ENCODE data around the gene PIK3C3. TPM values are rescaled to one million over a fixed set of nuclear protein-coding genes. Genes with fewer than 3 reads are reported as not detected.
"Not testable (repeated sequence)": the region's sequence is repeated elsewhere in the genome, so short reads cannot be mapped to it uniquely, and the experiment has no call there.

PIK3C3 gene
- total RNA-seq, 1 experiment from 2014 or later, result 41.3 TPM

DNA sequence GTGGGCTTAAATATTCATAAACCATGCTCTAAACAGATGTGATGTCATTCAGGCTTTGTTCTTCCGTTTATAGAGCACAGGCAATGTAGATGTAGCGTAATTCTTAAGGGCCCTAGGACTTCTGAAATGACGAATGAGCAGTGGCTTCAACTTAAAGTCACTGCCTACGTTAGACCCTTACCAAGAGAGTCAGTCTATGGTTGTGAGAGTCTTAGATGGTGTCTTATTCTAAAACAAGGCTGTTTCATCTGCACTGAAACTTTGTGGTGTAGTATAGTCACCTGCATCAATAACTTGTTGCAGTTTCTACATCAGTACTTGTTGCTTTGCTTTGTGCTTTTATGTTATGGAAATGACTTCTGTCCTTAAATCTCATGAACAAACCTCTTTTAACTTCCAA is 56.0 kb downstream of the PIK3C3 start:
- DNase-seq (ENCODE audit: extremely low read depth, low read depth), result no peak

- no peak for DNase-seq (ENCODE audit: extremely low read depth, low read depth)
These were observed 63.8 kb downstream of the PIK3C3 start for GRCh38 chr18:42018831-42019230.

GRCh38 chr18:42024131-42024530 is 69.1 kb downstream of the PIK3C3 start:
- no peak for DNase-seq (ENCODE audit: extremely low read depth, low read depth)

DNA sequence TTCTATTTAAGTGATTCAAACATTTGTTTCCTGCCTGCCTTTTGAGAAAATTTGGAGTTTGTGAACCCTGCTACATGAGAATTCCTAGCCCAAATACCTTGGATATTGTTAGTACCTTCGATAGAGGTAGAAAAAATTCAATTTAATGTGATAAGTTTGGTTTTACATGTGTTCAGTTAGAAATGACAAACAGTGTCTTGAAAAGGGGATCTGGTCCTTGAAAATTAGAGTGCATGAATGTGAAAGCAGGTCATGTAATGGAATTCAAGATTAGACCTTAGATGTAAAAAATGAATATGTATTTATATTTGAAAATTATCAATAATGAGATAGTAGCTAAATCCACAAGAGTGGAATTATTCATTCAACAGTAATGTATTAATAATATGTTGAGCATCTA is 70.5 kb downstream of the PIK3C3 start:
- no peak for DNase-seq (ENCODE audit: extremely low read depth, low read depth)

- no peak for DNase-seq (ENCODE audit: extremely low read depth, low read depth)
These were observed 71.1 kb downstream of the PIK3C3 start for GRCh38 chr18:42025974-42026625.

DNA sequence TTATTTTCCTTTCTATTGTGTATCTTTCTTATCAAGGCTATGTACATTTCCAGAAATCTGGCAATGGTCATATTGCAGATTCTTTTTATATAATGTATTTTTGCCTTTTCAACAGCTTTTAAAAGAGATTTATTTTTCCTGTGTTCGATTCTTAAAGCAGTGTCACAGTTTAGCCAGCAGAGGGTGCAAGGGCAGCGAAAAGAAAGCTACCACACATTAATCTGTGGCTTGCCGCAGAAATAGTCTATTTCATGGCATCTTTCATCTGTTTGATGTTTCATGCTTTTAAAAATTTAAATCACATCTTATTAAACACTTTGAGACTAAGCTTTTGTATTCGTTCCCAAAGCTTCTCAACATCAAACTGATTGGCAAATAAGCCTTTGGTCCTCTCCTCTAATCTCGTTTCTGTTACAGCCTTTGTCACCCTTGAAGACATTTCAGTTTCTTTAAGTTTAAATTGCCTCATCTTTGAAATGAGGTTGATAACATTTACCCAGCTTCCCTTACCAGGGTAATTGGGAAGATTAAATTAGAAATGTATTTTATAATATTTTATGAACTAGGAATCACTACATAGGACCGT is 73.3 kb downstream of the PIK3C3 start:
- DNase-seq (ENCODE audit: extremely low read depth, low read depth), result peak; percentile 13

- DNase-seq (ENCODE audit: extremely low read depth, low read depth), result no peak
These were observed 74.1 kb downstream of the PIK3C3 start for GRCh38 chr18:42029092-42029491.

DNA sequence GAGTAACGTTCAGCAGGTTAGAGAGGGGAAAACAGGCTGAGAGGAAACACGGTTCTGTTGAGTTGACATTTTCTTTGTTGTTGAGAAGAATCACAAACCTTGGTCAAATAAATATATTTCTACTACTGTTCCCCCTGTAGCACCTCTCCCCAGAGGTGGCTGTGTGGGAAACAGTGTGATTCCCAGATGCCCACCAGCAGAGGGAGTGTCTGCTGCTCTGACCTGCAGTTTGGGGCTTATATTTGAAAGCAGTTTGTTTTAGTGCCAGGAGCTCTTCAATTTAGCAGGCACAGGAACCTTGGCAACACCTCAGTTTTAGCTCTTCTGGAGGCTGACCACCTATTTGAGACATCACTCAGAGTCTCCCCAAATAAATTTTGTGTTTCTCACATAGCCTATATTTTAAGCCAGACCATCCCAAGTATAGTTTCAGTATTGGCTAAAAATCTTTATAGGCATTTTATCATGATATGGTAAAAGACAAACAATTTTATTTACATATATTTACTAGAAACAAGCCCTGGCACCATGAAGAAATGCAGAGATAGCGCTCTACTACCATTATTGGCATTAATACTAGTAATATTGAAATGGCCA is 75.7 kb downstream of the PIK3C3 start:
- peak; percentile 2 for DNase-seq (ENCODE audit: extremely low read depth, low read depth)

- DNase-seq (ENCODE audit: extremely low read depth, low read depth), result no peak
These were observed 77.4 kb downstream of the PIK3C3 start for GRCh38 chr18:42032447-42032846.

DNA sequence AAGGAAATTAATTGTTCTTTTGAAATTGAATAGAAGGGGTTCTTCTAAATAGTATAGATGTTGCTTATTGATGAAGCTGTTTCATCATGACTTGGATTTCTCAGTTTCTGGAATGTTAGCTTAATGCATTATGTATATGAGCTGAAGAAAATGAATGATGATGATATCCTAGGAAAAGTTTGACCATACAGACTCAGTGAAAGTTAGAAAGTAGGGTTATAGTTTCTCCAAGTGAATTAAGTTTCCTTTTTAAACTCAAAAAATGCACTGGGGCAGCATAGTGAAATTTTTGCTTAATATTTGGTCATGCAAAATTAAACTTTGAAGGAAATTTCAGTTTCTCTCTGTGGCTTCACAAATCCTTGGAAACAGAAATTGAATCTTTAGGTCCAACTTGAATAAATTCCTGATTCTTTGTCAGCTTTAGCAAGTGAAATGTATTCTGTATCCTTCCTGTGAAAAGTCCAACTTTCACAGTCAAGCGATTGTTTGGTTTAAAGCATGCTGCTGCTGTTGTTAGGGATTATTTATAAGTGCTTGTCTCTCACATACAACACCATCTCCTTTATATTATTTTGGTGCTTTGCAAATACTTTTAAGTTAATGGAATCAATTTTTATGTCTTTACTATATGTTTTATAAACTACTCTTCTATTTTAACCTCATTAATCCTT is 78.2 kb downstream of the PIK3C3 start:
- no peak for DNase-seq (ENCODE audit: extremely low read depth, low read depth)

GRCh38 chr18:42038936-42039335 is 83.9 kb downstream of the PIK3C3 start:
- DNase-seq (ENCODE audit: extremely low read depth, low read depth), result no peak

DNA sequence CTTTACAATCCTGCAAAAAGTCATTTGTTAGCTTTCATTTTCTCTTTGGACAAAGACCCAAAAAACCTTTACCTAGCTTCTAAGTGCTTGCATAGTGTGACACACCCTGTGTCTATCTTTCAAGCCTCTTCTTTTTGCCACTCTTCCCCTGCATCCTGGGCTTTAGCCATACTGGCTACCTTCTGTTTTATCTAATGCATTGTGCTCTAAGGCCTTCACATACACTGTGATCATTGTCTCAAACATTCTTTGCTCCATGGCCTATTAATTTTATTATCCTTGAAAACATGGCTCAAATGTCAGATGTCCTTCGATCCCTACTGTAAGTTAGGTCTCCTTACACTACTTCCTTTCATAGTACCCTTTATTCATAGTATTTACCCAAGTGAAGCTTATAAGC is 84.4 kb downstream of the PIK3C3 start:
- DNase-seq (ENCODE audit: extremely low read depth, low read depth), result no peak

DNA sequence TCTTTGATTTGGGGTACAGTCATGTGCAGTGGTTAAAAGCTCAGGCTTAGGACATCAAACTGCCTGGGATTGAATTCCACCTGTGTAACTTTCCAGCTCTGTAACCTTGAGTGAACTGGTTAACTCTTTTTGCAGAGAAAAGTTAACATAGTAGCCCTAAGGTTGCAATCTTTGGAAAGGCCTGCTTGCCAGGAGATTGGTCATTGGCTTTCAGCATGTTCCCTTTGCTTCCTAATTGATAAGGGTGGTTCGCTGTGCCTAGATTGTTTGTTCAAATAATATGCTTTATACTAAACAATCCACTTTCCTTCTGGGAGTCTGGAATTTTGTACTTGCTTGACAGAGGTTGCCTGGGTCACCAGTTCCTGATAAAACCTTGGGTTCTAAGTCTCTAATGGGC is 86.8 kb downstream of the PIK3C3 start:
- DNase-seq (ENCODE audit: extremely low read depth, low read depth), result no peak

DNA sequence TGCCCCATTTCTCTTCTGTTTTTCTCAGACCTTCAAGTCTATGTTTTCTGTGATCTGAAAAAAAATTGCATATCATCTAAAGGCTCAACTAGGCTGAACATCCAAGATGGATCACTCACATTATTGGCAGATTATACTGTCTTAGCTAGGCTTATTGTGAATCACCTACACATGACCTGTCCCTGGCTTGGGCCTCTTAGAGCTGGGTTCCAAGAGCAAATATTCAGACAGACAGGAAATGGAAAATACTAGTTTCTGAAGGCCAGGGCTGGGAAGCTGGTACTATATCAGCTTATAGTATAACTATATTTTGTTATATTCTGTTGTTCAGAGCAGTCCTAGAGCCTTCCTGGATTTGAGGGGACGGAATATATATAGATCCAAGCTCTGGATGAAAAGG is 90.3 kb downstream of the PIK3C3 start:
- no peak for DNase-seq (ENCODE audit: extremely low read depth, low read depth)

DNA sequence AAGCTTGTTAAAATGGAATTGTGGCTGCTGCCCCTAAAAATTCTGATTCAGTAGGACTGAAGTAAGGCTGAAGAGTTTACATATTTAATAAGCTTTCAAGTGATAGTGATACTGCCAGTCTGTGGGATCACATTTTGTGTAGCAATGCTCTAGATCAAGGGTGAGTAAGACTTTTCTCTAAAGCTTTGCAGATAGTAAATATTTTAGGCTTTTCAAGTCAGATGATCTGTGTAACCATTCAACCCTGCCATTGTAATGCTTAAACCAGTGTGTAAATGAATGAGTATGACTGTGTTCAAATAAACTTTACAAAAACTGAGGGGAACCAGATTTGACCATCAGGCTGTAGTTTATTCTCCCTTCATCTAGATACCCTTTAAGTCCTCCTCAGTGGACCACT is 92.7 kb downstream of the PIK3C3 start:
- no peak for DNase-seq (ENCODE audit: extremely low read depth, low read depth)

DNA sequence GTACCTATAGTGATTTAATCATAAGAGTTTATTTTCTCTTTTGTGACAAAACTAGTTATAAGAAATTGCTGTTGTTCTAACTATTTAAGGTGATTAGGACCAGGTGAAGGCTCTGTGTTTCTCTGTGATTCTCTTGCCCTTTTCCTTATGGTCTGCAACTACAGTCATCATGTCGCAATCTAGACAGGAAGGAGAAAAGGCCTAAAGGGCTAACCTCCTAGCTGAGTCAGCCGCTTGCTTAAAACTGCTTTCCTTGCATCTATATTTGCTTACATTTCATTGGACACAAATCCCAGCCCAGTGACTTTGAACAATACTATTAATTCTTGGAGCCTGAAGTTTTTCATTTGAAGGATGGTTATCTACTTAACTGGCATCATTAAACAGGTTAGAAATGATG is 93.1 kb downstream of the PIK3C3 start:
- peak; percentile 59 for DNase-seq (ENCODE audit: extremely low read depth, low read depth)

GRCh38 chr18:42049536-42049935 is 94.5 kb downstream of the PIK3C3 start:
- DNase-seq (ENCODE audit: extremely low read depth, low read depth), result not testable (repeated sequence)

- DNase-seq (ENCODE audit: extremely low read depth, low read depth), result no peak
These were observed 96.4 kb downstream of the PIK3C3 start for GRCh38 chr18:42051411-42051810.

GRCh38 chr18:42052122-42052708 is 97.2 kb downstream of the PIK3C3 start:
- no peak for DNase-seq (ENCODE audit: extremely low read depth, low read depth)

DNA sequence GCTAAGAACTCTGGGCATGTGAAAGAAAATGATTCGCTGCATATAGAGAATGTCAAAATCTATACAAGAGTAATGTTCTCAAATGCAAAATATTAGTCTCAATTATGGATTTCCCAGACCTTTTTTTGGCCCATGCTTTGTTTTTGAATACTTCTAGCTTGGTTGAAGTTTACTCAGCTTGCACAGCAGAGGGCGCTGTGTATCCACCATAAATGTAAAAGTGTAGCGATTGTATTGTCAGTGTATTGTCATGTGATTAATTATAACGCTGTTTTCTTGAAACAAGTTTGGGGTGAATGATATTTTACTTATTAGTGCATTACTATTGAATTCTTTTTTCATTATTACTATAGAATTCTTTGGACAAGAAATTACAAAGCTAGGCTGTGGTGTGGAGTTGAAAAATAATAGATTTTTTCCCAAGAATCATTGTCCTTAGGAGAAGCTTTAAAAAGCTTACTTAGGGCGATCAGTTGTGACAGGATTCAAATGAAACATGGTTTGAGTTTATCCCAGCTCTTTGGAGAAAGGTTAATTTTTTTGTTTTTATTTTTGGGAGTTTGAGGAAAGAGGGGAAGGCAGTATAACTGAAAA is 98.3 kb downstream of the PIK3C3 start:
- peak; percentile 40 for DNase-seq (ENCODE audit: extremely low read depth, low read depth)

GRCh38 chr18:42064109-42064508 is 109.1 kb downstream of the PIK3C3 start:
- DNase-seq (ENCODE audit: extremely low read depth, low read depth), result no peak
